ENCODE data around the gene KDR.

DNA sequence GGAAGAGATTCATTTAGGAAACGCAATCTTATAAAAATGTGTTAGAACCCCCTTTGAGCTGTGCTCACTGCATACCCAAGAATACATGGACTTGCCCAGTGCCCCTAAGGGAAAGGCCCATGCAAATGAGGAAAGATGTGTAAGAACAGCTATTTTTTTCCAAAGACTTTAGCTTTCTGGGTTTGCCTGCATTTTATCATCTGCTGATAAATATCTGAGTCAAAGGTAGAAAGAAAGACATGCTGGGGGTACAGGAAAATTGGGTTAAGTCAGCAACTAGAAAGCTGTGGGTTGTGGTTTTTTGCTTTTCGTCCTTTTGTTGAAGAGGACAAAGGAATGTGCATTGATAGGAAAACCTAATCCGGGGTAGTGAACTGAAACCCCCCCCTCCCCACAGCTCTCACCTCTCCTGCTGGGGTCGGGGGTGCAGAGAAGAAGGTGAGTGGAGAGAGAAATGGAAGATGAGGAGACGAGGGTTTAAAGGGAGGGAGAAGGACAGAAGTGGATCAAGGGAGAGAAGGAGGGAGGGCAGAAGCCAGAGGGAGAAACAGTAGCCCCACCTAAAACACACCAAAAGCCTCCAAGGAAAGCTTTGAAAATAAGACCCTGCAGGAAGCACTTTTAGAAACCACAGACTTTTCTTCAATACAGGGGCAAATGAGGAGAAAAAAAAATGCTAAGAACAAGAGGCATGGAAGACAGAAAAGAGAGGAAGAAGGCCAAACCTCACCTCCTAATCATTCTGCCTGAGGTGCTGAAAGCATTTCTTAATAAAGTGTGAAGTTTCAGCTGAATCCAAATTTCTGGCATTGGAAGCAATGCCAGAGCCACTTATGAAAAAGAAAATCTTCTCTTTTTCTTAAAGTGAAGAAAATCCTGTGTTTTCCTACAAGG, 49.3 kb downstream of the KDR start:
- no peak for TF ChIP-seq ASH2L (IDR thresholded peaks at IDR 0.05; ENCODE audit: borderline replicate concordance, low read depth)
- no peak for TF ChIP-seq CHD2 (IDR thresholded peaks at IDR 0.05; ENCODE audit: borderline replicate concordance, low read depth, low read length)
- TF ChIP-seq, protein P1, sequence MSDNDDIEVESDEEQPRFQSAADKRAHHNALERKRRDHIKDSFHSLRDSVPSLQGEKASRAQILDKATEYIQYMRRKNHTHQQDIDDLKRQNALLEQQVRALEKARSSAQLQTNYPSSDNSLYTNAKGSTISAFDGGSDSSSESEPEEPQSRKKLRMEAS (IDR thresholded peaks at IDR 0.05; ENCODE audit: low read depth, low read length) = no peak
- TF ChIP-seq ZNF24 (IDR thresholded peaks at IDR 0.05) = no peak
- no peak for TF ChIP-seq HDAC6 (IDR thresholded peaks at IDR 0.05; ENCODE audit: unreplicated experiment)
- no peak for TF ChIP-seq ATF3 (IDR thresholded peaks at IDR 0.05; ENCODE audit: borderline replicate concordance, extremely low read depth, low read depth, low read length)
- no peak for TF ChIP-seq CTCF (IDR thresholded peaks at IDR 0.05 in 2 of 3, conservative IDR thresholded peaks at IDR 0.05 in 1 of 3; ENCODE audit: control insufficient read depth in 2 of 3, extremely low read depth in 1 of 3, insufficient read depth in 1 of 3, low read depth in 3 of 3, low read length in 3 of 3)
- TF ChIP-seq, protein P2, sequence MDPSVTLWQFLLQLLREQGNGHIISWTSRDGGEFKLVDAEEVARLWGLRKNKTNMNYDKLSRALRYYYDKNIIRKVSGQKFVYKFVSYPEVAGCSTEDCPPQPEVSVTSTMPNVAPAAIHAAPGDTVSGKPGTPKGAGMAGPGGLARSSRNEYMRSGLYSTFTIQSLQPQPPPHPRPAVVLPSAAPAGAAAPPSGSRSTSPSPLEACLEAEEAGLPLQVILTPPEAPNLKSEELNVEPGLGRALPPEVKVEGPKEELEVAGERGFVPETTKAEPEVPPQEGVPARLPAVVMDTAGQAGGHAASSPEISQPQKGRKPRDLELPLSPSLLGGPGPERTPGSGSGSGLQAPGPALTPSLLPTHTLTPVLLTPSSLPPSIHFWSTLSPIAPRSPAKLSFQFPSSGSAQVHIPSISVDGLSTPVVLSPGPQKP (IDR thresholded peaks at IDR 0.05; ENCODE audit: low read depth, low read length) = no peak
- no peak for TF ChIP-seq YY1 (IDR thresholded peaks at IDR 0.05; ENCODE audit: low read depth, low read length)
